SK-N-SH treated with all-trans-retinoic acid at 6 μM for 48 hours (cell line): ENCODE data around the gene PTPN18.

ENCODE experiments used
- ATAC-seq: fragments of 200-7000 bp; cut with Tn5 transposase; 3 replicates; pipeline ENCODE4 v1.9.1; 2020; ENCODE audit warnings: mild to moderate bottlenecking, moderate library complexity
- ARNTL ChIP-seq: fragments of 450-650 bp; formaldehyde crosslinking; IDR thresholded peaks from 2 replicates; pipeline ENCODE4 v1.5.0; 2020; ENCODE audit warnings: low read depth, mild to moderate bottlenecking, moderate library complexity, borderline replicate concordance
- BACH2 ChIP-seq: fragments of 250-450 bp; sonication (Bioruptor Pico); IDR thresholded peaks from 2 replicates; pipeline ENCODE4 v1.9.0; 2021; ENCODE audit warnings: mild to moderate bottlenecking, borderline replicate concordance
- CSDC2 ChIP-seq: fragments of 250-450 bp; sonication (Bioruptor Pico); IDR thresholded peaks from 2 replicates; pipeline ENCODE4 v1.5.0; 2020; ENCODE audit warnings: mild to moderate bottlenecking, moderate library complexity
- CSRNP3 ChIP-seq: fragments of 250-450 bp; sonication (Bioruptor Pico); IDR thresholded peaks from 2 replicates; pipeline ENCODE4 v1.5.1; 2021; ENCODE audit warnings: mild to moderate bottlenecking, moderate library complexity
- ESRRG ChIP-seq: fragments of 250-450 bp; sonication (Bioruptor Pico); IDR thresholded peaks from 2 replicates; pipeline ENCODE4 v1.6.1; 2021; ENCODE audit warnings: mild to moderate bottlenecking
- GLIS3 ChIP-seq: fragments of 250-450 bp; sonication (Bioruptor Pico); IDR thresholded peaks from 2 replicates; pipeline ENCODE4 v1.5.0; 2020; ENCODE audit warnings: mild to moderate bottlenecking, moderate library complexity
- ISL1 ChIP-seq: fragments of 250-450 bp; sonication (Bioruptor Pico); IDR thresholded peaks from 2 replicates; pipeline ENCODE4 v2.1.2; 2022; ENCODE audit warnings: mild to moderate bottlenecking, moderate library complexity
- OSR1 ChIP-seq: fragments of 250-450 bp; sonication (Bioruptor Pico); IDR thresholded peaks from 2 replicates; pipeline ENCODE4 v1.8.0; 2022; ENCODE audit warnings: moderate library complexity, mild to moderate bottlenecking, inconsistent platforms
- PPARA ChIP-seq: fragments of 250-450 bp; sonication (Bioruptor Pico); IDR thresholded peaks from 2 replicates; pipeline ENCODE4 v1.5.0; 2020; ENCODE audit warnings: mild to moderate bottlenecking, borderline replicate concordance
- RARB ChIP-seq: fragments of 250-450 bp; sonication (Bioruptor Pico); IDR thresholded peaks from 2 replicates; pipeline ENCODE4 v1.8.0; 2021; ENCODE audit warnings: mild to moderate bottlenecking, moderate library complexity
- SNAI2 ChIP-seq: fragments of 250-450 bp; sonication (Bioruptor Pico); IDR thresholded peaks from 2 replicates; pipeline ENCODE4 v1.5.0; 2020; ENCODE audit warnings: mild to moderate bottlenecking, moderate library complexity
- TCF4 ChIP-seq: fragments of 250-450 bp; sonication (Bioruptor Pico); IDR thresholded peaks from 2 replicates; pipeline ENCODE4 v1.8.0; 2021; ENCODE audit warnings: mild to moderate bottlenecking, moderate library complexity, borderline replicate concordance
- TOX ChIP-seq: fragments of 250-450 bp; sonication (Bioruptor Pico); IDR thresholded peaks from 2 replicates; pipeline ENCODE4 v1.8.0; 2021; ENCODE audit warnings: mild to moderate bottlenecking, moderate library complexity, borderline replicate concordance
- TSHZ2 ChIP-seq: fragments of 250-450 bp; sonication (Bioruptor Pico); IDR thresholded peaks from 2 replicates; pipeline ENCODE4 v1.5.0; 2020; ENCODE audit warnings: mild to moderate bottlenecking, moderate library complexity
- ZC3H10 ChIP-seq: fragments of 250-450 bp; sonication (Bioruptor Pico); IDR thresholded peaks from 2 replicates; pipeline ENCODE4 v1.5.1; 2021; ENCODE audit warnings: mild to moderate bottlenecking, moderate library complexity
- ZFP3 ChIP-seq: fragments of 250-450 bp; sonication (Bioruptor Pico); IDR thresholded peaks from 2 replicates; pipeline ENCODE4 v1.5.0; 2020; ENCODE audit warnings: mild to moderate bottlenecking, moderate library complexity
- ZFP30 ChIP-seq: fragments of 450-650 bp; formaldehyde crosslinking; IDR thresholded peaks from 2 replicates; pipeline ENCODE4 v1.5.0; 2022; ENCODE audit warnings: mild to moderate bottlenecking, moderate library complexity
- ZNF565 ChIP-seq: fragments of 450-650 bp; formaldehyde crosslinking; conservative IDR thresholded peaks from 2 replicates; pipeline ENCODE4 v1.5.0; 2020; ENCODE audit warnings: low read depth, mild to moderate bottlenecking, moderate library complexity
- ZNF70 ChIP-seq: fragments of 450-650 bp; formaldehyde crosslinking; IDR thresholded peaks from 2 replicates; pipeline ENCODE4 v1.5.0; 2020; ENCODE audit warnings: mild to moderate bottlenecking, moderate library complexity
- ZNF8 ChIP-seq: fragments of 450-650 bp; formaldehyde crosslinking; IDR thresholded peaks from 2 replicates; pipeline ENCODE4 v1.5.0; 2020; ENCODE audit warnings: mild to moderate bottlenecking, moderate library complexity
- TF ChIP-seq, protein P1 (sequence below): fragments of 250-450 bp; sonication (Bioruptor Pico); IDR thresholded peaks from 2 replicates; pipeline ENCODE4 v1.5.1; 2020; ENCODE audit warnings: low read depth, mild to moderate bottlenecking, moderate library complexity
- TF ChIP-seq, protein P2 (sequence below): fragments of 250-450 bp; sonication (Bioruptor Pico); IDR thresholded peaks from 2 replicates; pipeline ENCODE4 v1.8.0; 2021; ENCODE audit warnings: low read depth, mild to moderate bottlenecking, moderate library complexity, borderline replicate concordance

PTPN18 gene

GRCh38 chr2:130313812-130314334 is 42.0 kb upstream of the PTPN18 start:
- no peak for ATAC-seq
- no peak for TF ChIP-seq TCF4
- TF ChIP-seq, all 23 proteins: peak for 0

DNA sequence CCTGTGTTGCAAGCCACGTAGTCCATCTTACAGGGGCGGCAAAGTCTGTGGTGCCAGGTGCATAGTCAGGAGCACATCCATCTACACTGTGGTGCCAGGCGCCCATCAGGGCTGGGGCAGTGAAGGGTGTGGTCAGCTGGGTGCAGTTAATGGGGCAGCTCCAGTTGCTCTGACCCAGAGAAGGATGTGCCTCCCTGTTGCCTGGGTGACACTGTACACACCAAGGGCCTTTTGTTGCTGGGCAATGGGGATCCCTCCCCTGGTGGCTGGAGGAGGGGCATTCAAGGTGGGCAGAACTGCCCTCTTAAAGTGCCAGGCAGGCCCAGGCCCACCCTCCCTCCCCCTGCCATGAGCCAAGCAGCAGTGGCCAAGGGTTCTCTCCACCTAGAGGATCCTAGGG is 41.5 kb upstream of the PTPN18 start:
- TF ChIP-seq ISL1 (CRISPR knock-in tag) (no peak), ZNF565 (CRISPR knock-in tag) (no peak), ZNF8 (no peak), ARNTL (CRISPR knock-in tag) (no peak), GLIS3 (CRISPR knock-in tag) (no peak), ZNF70 (no peak), ESRRG (CRISPR knock-in tag) (no peak), TCF4 (no peak), CSDC2 (CRISPR knock-in tag) (no peak), TOX (CRISPR knock-in tag) (no peak), OSR1 (no peak), CSRNP3 (CRISPR knock-in tag) (no peak), SNAI2 (CRISPR knock-in tag) (no peak), TSHZ2 (CRISPR knock-in tag) (no peak), ZFP3 (CRISPR knock-in tag) (no peak), ZFP30 (no peak)
- TF ChIP-seq, protein P1, sequence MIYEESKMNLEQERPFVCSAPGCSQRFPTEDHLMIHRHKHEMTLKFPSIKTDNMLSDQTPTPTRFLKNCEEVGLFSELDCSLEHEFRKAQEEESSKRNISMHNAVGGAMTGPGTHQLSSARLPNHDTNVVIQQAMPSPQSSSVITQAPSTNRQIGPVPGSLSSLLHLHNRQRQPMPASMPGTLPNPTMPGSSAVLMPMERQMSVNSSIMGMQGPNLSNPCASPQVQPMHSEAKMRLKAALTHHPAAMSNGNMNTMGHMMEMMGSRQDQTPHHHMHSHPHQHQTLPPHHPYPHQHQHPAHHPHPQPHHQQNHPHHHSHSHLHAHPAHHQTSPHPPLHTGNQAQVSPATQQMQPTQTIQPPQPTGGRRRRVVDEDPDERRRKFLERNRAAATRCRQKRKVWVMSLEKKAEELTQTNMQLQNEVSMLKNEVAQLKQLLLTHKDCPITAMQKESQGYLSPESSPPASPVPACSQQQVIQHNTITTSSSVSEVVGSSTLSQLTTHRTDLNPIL = no peak
- TF ChIP-seq, all 23 proteins: peak for 0
- ATAC-seq = no peak

GRCh38 chr2:130316596-130316995 is 39.3 kb upstream of the PTPN18 start:
- no peak for ATAC-seq
- no peak for TF ChIP-seq ARNTL (CRISPR knock-in tag)
- no peak for TF ChIP-seq SNAI2 (CRISPR knock-in tag)
- no peak for TF ChIP-seq ESRRG (CRISPR knock-in tag)
- no peak for TF ChIP-seq TCF4
- no peak for TF ChIP-seq ZNF565 (CRISPR knock-in tag)
- no peak for TF ChIP-seq ZC3H10 (CRISPR knock-in tag)
- TF ChIP-seq RARB (CRISPR knock-in tag) = no peak

DNA sequence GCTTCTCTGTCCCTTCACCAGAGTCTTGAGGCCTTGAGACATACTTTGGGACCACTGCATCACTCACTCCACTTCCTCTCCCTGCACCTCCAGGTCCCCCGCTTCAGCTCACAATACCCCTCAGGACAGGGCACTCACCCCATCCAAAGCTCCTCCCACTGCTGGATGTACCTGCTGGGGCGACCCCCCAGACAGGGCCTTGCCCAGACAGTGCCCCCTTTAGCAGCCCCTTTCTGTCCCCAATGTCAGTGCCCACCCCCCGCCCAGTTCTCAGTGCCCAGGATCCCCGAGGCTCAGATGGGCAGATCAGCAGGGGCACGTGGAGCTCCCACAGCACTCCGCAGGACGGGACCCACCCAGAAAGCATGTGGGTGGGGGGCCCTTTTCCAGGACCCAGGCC is 37.0 kb upstream of the PTPN18 start:
- TF ChIP-seq TCF4 = no peak
- ATAC-seq = no peak

GRCh38 chr2:130319536-130319935 is 36.3 kb upstream of the PTPN18 start:
- no peak for ATAC-seq
- TF ChIP-seq ZFP3 (CRISPR knock-in tag) (no peak), TSHZ2 (CRISPR knock-in tag) (no peak), ZNF565 (CRISPR knock-in tag) (no peak), GLIS3 (CRISPR knock-in tag) (no peak), ZFP30 (no peak), ZC3H10 (CRISPR knock-in tag) (no peak), ZNF70 (no peak), CSDC2 (CRISPR knock-in tag) (no peak), BACH2 (no peak), TOX (CRISPR knock-in tag) (no peak), PPARA (CRISPR knock-in tag) (no peak), ZNF8 (no peak), ARNTL (CRISPR knock-in tag) (no peak)
- TF ChIP-seq, protein P1 = no peak
- TF ChIP-seq, protein P2, sequence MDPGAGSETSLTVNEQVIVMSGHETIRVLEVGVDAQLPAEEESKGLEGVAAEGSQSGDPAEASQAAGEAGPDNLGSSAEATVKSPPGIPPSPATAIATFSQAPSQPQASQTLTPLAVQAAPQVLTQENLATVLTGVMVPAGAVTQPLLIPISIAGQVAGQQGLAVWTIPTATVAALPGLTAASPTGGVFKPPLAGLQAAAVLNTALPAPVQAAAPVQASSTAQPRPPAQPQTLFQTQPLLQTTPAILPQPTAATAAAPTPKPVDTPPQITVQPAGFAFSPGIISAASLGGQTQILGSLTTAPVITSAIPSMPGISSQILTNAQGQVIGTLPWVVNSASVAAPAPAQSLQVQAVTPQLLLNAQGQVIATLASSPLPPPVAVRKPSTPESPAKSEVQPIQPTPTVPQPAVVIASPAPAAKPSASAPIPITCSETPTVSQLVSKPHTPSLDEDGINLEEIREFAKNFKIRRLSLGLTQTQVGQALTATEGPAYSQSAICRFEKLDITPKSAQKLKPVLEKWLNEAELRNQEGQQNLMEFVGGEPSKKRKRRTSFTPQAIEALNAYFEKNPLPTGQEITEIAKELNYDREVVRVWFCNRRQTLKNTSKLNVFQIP (CRISPR knock-in tag) = no peak
